ENCODE data around the gene CLP1.

Gene CLP1

GRCh38 chr11:57641011-57641807 is 16.4 kb upstream of the CLP1 start:
- no peak for DNase-seq

- no peak for DNase-seq
Observed at GRCh38 chr11:57643802-57644201, 13.8 kb upstream of the CLP1 start.

GRCh38 chr11:57644748-57645688 is 12.5 kb upstream of the CLP1 start:
- peak; percentile 86 for DNase-seq

- DNase-seq: no peak
Observed at GRCh38 chr11:57645689-57646085, 11.9 kb upstream of the CLP1 start.

GRCh38 chr11:57646194-57646798 is 11.3 kb upstream of the CLP1 start:
- DNase-seq: no peak

GRCh38 chr11:57646799-57647303 is 10.7 kb upstream of the CLP1 start:
- DNase-seq: no peak

GRCh38 chr11:57647372-57647771 is 10.2 kb upstream of the CLP1 start:
- DNase-seq: no peak

GRCh38 chr11:57647960-57648800 is 9.4 kb upstream of the CLP1 start:
- DNase-seq: no peak

GRCh38 chr11:57648801-57649735 is 8.5 kb upstream of the CLP1 start:
- DNase-seq: no peak

- peak; percentile 71 for DNase-seq
Observed at GRCh38 chr11:57649826-57650738, 7.5 kb upstream of the CLP1 start, which contains the start of gene YPEL4. TSS of gene YPEL4 (minus strand) at chr11:57649912. CDS start at chr11:57647107, 2,805 bp downstream.

- no peak for DNase-seq
Observed at GRCh38 chr11:57650739-57651090, 6.8 kb upstream of the CLP1 start.

- no peak for DNase-seq
Observed at GRCh38 chr11:57651408-57651807, 6.2 kb upstream of the CLP1 start.

- DNase-seq: peak; percentile 31
Observed at GRCh38 chr11:57652230-57652629, 5.3 kb upstream of the CLP1 start.

GRCh38 chr11:57652662-57653061 is 4.9 kb upstream of the CLP1 start:
- no peak for DNase-seq

GRCh38 chr11:57653163-57653562 is 4.4 kb upstream of the CLP1 start:
- no peak for DNase-seq

GRCh38 chr11:57656885-57657193 is 723 bp upstream of the CLP1 start:
- no peak for DNase-seq

GRCh38 chr11:57658023-57658361 is 430 bp downstream of the CLP1 start:
- no peak for DNase-seq

GRCh38 chr11:57659669-57660068 is 2.1 kb downstream of the CLP1 start:
- no peak for DNase-seq

GRCh38 chr11:57662893-57663292 is 5.3 kb downstream of the CLP1 start:
- no peak for DNase-seq

- no peak for DNase-seq
Observed at GRCh38 chr11:57663975-57664374, 6.4 kb downstream of the CLP1 start.

All from effector CD4-positive, alpha-beta T cell (primary cell).